ENCODE data around the gene MPP2.

Gene MPP2

GRCh38 chr17:43935204-43935925, 28.0 kb upstream of the MPP2 start:
- TF ChIP-seq RAD21 (IDR thresholded peaks at IDR 0.05; ENCODE audit: low read depth) (no peak), FOXM1 (IDR thresholded peaks at IDR 0.05; ENCODE audit: borderline replicate concordance, low read depth) (no peak), YY1 (IDR thresholded peaks at IDR 0.05; ENCODE audit: low read depth) (0 out of 2 replicates have a peak, but pooled peaks have one; percentile 25), TEAD4 (IDR thresholded peaks at IDR 0.05) (no peak), USF1 (IDR thresholded peaks at IDR 0.05) (no peak), EGR1 (IDR thresholded peaks at IDR 0.05) (no peak), ZBTB7A (IDR thresholded peaks at IDR 0.05; ENCODE audit: low read depth) (no peak), TAF1 (IDR thresholded peaks at IDR 0.05; ENCODE audit: low read depth) (no peak), CREB1 (IDR thresholded peaks at IDR 0.05; ENCODE audit: low read depth) (no peak), REST (IDR thresholded peaks at IDR 0.05; ENCODE audit: low read depth) (no peak), CEBPB (IDR thresholded peaks at IDR 0.05) (no peak), EP300 (IDR thresholded peaks at IDR 0.05; ENCODE audit: borderline replicate concordance) (peak; percentile 65; the same call in 1 of the 2 replicates), NFIC (IDR thresholded peaks at IDR 0.05) (0 out of 2 replicates have a peak, but pooled peaks have one; percentile 38), TCF12 (IDR thresholded peaks at IDR 0.05; ENCODE audit: low read depth) (peak; percentile 12; the same call in 1 of the 2 replicates)
- TF ChIP-seq, protein P1, sequence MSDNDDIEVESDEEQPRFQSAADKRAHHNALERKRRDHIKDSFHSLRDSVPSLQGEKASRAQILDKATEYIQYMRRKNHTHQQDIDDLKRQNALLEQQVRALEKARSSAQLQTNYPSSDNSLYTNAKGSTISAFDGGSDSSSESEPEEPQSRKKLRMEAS (IDR thresholded peaks at IDR 0.05) = no peak

- TF ChIP-seq TEAD4 (IDR thresholded peaks at IDR 0.05) = no peak
- TF ChIP-seq TAF1 (IDR thresholded peaks at IDR 0.05; ENCODE audit: low read depth) = no peak
- TF ChIP-seq REST (IDR thresholded peaks at IDR 0.05; ENCODE audit: low read depth) = no peak
- no peak for TF ChIP-seq USF1 (IDR thresholded peaks at IDR 0.05)
- no peak for TF ChIP-seq RAD21 (IDR thresholded peaks at IDR 0.05; ENCODE audit: low read depth)
- no peak for TF ChIP-seq ZBTB7A (IDR thresholded peaks at IDR 0.05; ENCODE audit: low read depth)
- TF ChIP-seq CEBPB (IDR thresholded peaks at IDR 0.05) = no peak
- TF ChIP-seq TCF12 (IDR thresholded peaks at IDR 0.05; ENCODE audit: low read depth) = no peak
- TF ChIP-seq, protein P1 (IDR thresholded peaks at IDR 0.05) = no peak
- TF ChIP-seq YY1 (IDR thresholded peaks at IDR 0.05; ENCODE audit: low read depth) = no peak
- no peak for TF ChIP-seq EP300 (IDR thresholded peaks at IDR 0.05; ENCODE audit: borderline replicate concordance)
- TF ChIP-seq CREB1 (IDR thresholded peaks at IDR 0.05; ENCODE audit: low read depth) = no peak
- TF ChIP-seq FOXM1 (IDR thresholded peaks at IDR 0.05; ENCODE audit: borderline replicate concordance, low read depth) = no peak
- TF ChIP-seq EGR1 (IDR thresholded peaks at IDR 0.05) = no peak
- TF ChIP-seq NFIC (IDR thresholded peaks at IDR 0.05) = no peak
Observed at GRCh38 chr17:43932923-43933322, 25.6 kb upstream of the MPP2 start.

DNA sequence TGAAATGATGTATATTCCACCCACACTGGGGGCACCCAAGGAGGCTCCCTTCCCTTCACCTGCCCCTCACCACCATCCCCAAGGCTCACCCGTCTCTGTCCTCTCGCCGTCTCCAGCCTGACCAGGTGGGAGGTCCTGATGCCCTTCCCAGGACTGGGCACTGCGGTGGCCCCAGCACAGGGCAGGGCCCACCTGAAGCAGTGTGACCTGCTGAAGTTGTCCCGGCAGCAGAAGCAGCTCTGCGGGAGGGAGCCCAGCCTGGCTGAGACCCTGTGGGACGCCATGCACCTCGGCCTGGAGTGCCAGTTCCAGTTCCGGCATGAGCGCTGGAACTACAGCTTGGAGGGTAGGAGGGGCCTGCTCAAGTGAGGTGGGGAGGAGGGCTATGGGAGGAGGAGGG, 25.0 kb upstream of the MPP2 start:
- TF ChIP-seq EP300 (IDR thresholded peaks at IDR 0.05; ENCODE audit: borderline replicate concordance) = no peak
- no peak for TF ChIP-seq YY1 (IDR thresholded peaks at IDR 0.05; ENCODE audit: low read depth)
- TF ChIP-seq REST (IDR thresholded peaks at IDR 0.05; ENCODE audit: low read depth) = no peak
- TF ChIP-seq, protein P1 (IDR thresholded peaks at IDR 0.05) = no peak
- no peak for TF ChIP-seq NFIC (IDR thresholded peaks at IDR 0.05)
- TF ChIP-seq TEAD4 (IDR thresholded peaks at IDR 0.05) = no peak
- TF ChIP-seq TAF1 (IDR thresholded peaks at IDR 0.05; ENCODE audit: low read depth) = no peak
- no peak for TF ChIP-seq USF1 (IDR thresholded peaks at IDR 0.05)
- no peak for TF ChIP-seq EGR1 (IDR thresholded peaks at IDR 0.05)
- TF ChIP-seq RAD21 (IDR thresholded peaks at IDR 0.05; ENCODE audit: low read depth) = no peak
- no peak for TF ChIP-seq CREB1 (IDR thresholded peaks at IDR 0.05; ENCODE audit: low read depth)
- TF ChIP-seq ZBTB7A (IDR thresholded peaks at IDR 0.05; ENCODE audit: low read depth) = no peak
- no peak for TF ChIP-seq TCF12 (IDR thresholded peaks at IDR 0.05; ENCODE audit: low read depth)
- no peak for TF ChIP-seq CEBPB (IDR thresholded peaks at IDR 0.05)
- no peak for TF ChIP-seq FOXM1 (IDR thresholded peaks at IDR 0.05; ENCODE audit: borderline replicate concordance, low read depth)
